K562 (cell line): Measurements from ENCODE around the gene COL23A1. TPM values are rescaled to one million over a fixed set of nuclear protein-coding genes. Genes with fewer than 3 reads are reported as not detected.

Experiments used
- ATAC-seq: fragments of 200-7000 bp; cut with Tn5 transposase; 3 replicates; pipeline ENCODE4 v1.9.1; 2020; ENCODE audit warnings: moderate library complexity
- BruUV-seq: library from RNA; stranded (reverse); fragments of 400-500 nt; replicated peaks from 2 replicates; lab custom pipeline; 2021; lab: Mats Ljungman, UMichigan
- CTCF ChIA-PET: fragments of 300-600 bp; formaldehyde crosslinking; extraction: SDS; loops from one replicate; lab custom pipeline; 2021; ENCODE audit warnings: low intra/inter-chr PET ratio; lab: Yijun Ruan, JAX
- POLR2A ChIA-PET: fragments of 300-600, 350-650 bp; sonication (Branson Sonifier 250); formaldehyde crosslinking; extraction: SDS; loops from one replicate; lab custom pipeline; 2021; ENCODE audit warnings: antibody characterized with exemption, inconsistent platforms; lab: Yijun Ruan, JAX
- DNase-seq, 4 experiments: peaks; one replicate each; pipeline versions ENCODE4 v3.0.0 to v3.0.0-alpha.2; 2011 to 2018; ENCODE audit warnings: low spot score in 3 of 4, mixed read lengths in 3 of 4; ENCODE audit errors: extremely low read depth in 1 of 4
- FAIRE-seq: peaks from 2 replicates; lab custom pipeline; 2011; peaks lifted over from hg19 to GRCh38; lab: Jason Lieb, UNC
- H2AFZ ChIP-seq: 2 replicates; pipeline ENCODE4 v1.6.0; 2011; ENCODE audit warnings: low read depth, low read length, control low read depth, inconsistent platforms
- H3K27ac ChIP-seq: fragments of 200-600 bp; 3 replicates; pipeline ENCODE4 v1.8.0; 2011; ENCODE audit warnings: low read depth, mild to moderate bottlenecking, control low read depth, inconsistent platforms, low read length, moderate library complexity, mixed read lengths; ENCODE audit errors: extremely low read depth
- H3K27me3 ChIP-seq, 2 experiments: fragments of 300-600 bp in 1 of 2; 2 replicates in 1 of 2; 3 replicates in 1 of 2; pipeline versions ENCODE4 v1.6.0 to v1.8.0; 2011; ENCODE audit warnings: inconsistent platforms in 2 of 2, low read length in 2 of 2, mild to moderate bottlenecking in 1 of 2, mixed read lengths in 1 of 2, moderate library complexity in 1 of 2; ENCODE audit not compliant: control insufficient read depth in 2 of 2, insufficient read depth in 2 of 2
- H3K36me3 ChIP-seq: fragments of 300-600 bp; 3 replicates; pipeline ENCODE4 v1.8.0; 2011; ENCODE audit warnings: mild to moderate bottlenecking, low read length, inconsistent platforms; ENCODE audit not compliant: control insufficient read depth, insufficient read depth
- H3K4me1 ChIP-seq, 2 experiments: fragments of 200-600 bp in 1 of 2; replicated peaks in 1 of 2; 2 replicates in 1 of 2; 3 replicates in 1 of 2; pipeline versions ENCODE4 v1.5.1 to v1.8.0; 2011; ENCODE audit warnings: inconsistent platforms in 2 of 2, low read length in 2 of 2, mild to moderate bottlenecking in 1 of 2, mixed read lengths in 1 of 2, moderate library complexity in 1 of 2; ENCODE audit not compliant: control insufficient read depth in 2 of 2, insufficient read depth in 2 of 2
- H3K4me2 ChIP-seq: 2 replicates; pipeline ENCODE4 v1.6.1; 2011; ENCODE audit warnings: low read length, control low read depth, inconsistent platforms, mixed read lengths; ENCODE audit not compliant: insufficient read depth
- H3K4me3 ChIP-seq: fragments of 200-600 bp; sonication (generic), shearing (Covaris generic); 2 replicates; pipeline ENCODE4 v1.5.1; 2016; ENCODE audit warnings: control low read depth, inconsistent platforms
- H3K79me2 ChIP-seq: fragments of 200-600 bp; 3 replicates; pipeline ENCODE4 v1.8.0; 2011; ENCODE audit warnings: low read length, inconsistent platforms; ENCODE audit not compliant: control insufficient read depth, insufficient read depth
- H3K9ac ChIP-seq, 2 experiments: 2 replicates each; pipeline versions ENCODE4 v1.6.0 to v1.6.1; 2011; ENCODE audit warnings: low read depth in 2 of 2, low read length in 2 of 2, control low read depth in 1 of 2, inconsistent platforms in 1 of 2, mild to moderate bottlenecking in 1 of 2, mixed read lengths in 1 of 2; ENCODE audit not compliant: insufficient read depth in 1 of 2
- H3K9me1 ChIP-seq: one replicate; pipeline ENCODE4 v1.6.0; 2011; ENCODE audit warnings: inconsistent platforms, mild to moderate bottlenecking, low read length, moderate library complexity; ENCODE audit not compliant: control insufficient read depth, insufficient read depth
- H3K9me3 ChIP-seq: replicated peaks from 2 replicates; pipeline ENCODE4 v1.5.1; 2011; ENCODE audit warnings: low read depth, low read length, inconsistent platforms; ENCODE audit not compliant: control insufficient read depth, insufficient read depth
- H4K20me1 ChIP-seq: replicated peaks from 2 replicates; pipeline ENCODE4 v1.6.1; 2011; ENCODE audit warnings: low read length, inconsistent platforms, mixed read lengths; ENCODE audit not compliant: control insufficient read depth, insufficient read depth
- CBFB ChIP-seq: sonication (generic); formaldehyde crosslinking; IDR thresholded peaks from 2 replicates; pipeline ENCODE4 v1.4.0; 2020; ENCODE audit warnings: mild to moderate bottlenecking, missing genetic modification reagents
- CBX5 ChIP-seq: IDR thresholded peaks from 2 replicates; pipeline ENCODE4 v1.6.1; 2014; ENCODE audit warnings: low read depth, borderline replicate concordance
- CEBPB ChIP-seq: fragments of 450-650 bp; IDR thresholded peaks from 2 replicates; pipeline ENCODE4 v1.6.1; 2016; ENCODE audit warnings: missing genetic modification characterization, missing compliant biosample characterization
- CHD1 ChIP-seq: fragments of 200-600 bp; sonication (generic); IDR thresholded peaks from one replicate; pipeline ENCODE4 v1.6.1; 2012; ENCODE audit warnings: mild to moderate bottlenecking, moderate library complexity, low read length, inconsistent platforms
- ESRRA ChIP-seq: fragments of 450-650 bp; IDR thresholded peaks from 2 replicates; pipeline ENCODE4 v1.6.1; 2014; ENCODE audit warnings: low read depth, mild to moderate bottlenecking, moderate library complexity, borderline replicate concordance
- MCM3 ChIP-seq: fragments of 450-650 bp; IDR thresholded peaks from 2 replicates; pipeline ENCODE4 v1.6.1; 2016
- PHB ChIP-seq: fragments of 250-450 bp; sonication (Bioruptor Pico); IDR thresholded peaks from 2 replicates; pipeline ENCODE4 v1.5.0; 2021
- SMARCB1 ChIP-seq: IDR thresholded peaks from 2 replicates; pipeline ENCODE4 v1.6.1; 2011; ENCODE audit warnings: improper control_type of control experiment, low read depth; ENCODE audit not compliant: insufficient read length
- TEAD1 ChIP-seq, 2 experiments: fragments of 450-650 bp in 1 of 2; sonication (generic) in 1 of 2; formaldehyde crosslinking; IDR thresholded peaks; 2 replicates each; pipeline versions ENCODE4 v1.4.0 to v1.8.0; 2020 to 2022; ENCODE audit warnings: mild to moderate bottlenecking in 2 of 2, missing genetic modification reagents in 1 of 2
- THRAP3 ChIP-seq: fragments of 450-650 bp; IDR thresholded peaks from 2 replicates; pipeline ENCODE4 v1.6.1; 2016; ENCODE audit warnings: mild to moderate bottlenecking, inconsistent platforms, borderline replicate concordance
- ZNF239 ChIP-seq: fragments of 250-450 bp; sonication (Bioruptor Pico); IDR thresholded peaks from 2 replicates; pipeline ENCODE4 v1.4.0; 2020; ENCODE audit warnings: mild to moderate bottlenecking
- ZNF324 ChIP-seq: fragments of 250-450 bp; sonication (Bioruptor Pico); IDR thresholded peaks from 2 replicates; pipeline ENCODE4 v1.4.0; 2020; ENCODE audit warnings: mild to moderate bottlenecking
- ZNF395 ChIP-seq: fragments of 200-800 bp; sonication (Bioruptor generic); IDR thresholded peaks from 2 replicates; pipeline ENCODE4 v1.6.1; 2017; ENCODE audit warnings: missing genetic modification characterization, missing compliant biosample characterization
- ZNF512 ChIP-seq: IDR thresholded peaks from 2 replicates; pipeline ENCODE4 v1.6.1; 2016; ENCODE audit warnings: missing genetic modification characterization, missing compliant biosample characterization
- WGBS: fragments of 100-300 bp; shearing (Covaris generic); methylation state at CpG from one replicate; pipeline ENCODE4 v1.1.6; 2016; ENCODE audit warnings: low coverage, mixed read lengths; ENCODE audit not compliant: insufficient coverage; ENCODE audit errors: missing lambda C conversion rate; 5-methylcytosine and 5-hydroxymethylcytosine counted together
- in situ Hi-C: fragments of 300-500 bp; cut with MboI; formaldehyde crosslinking; loops from 4 replicates; pipeline ENCODE4 v1.15.0; 2018; ENCODE audit warnings: inconsistent platforms, mixed read lengths
- intact Hi-C: fragments of 100-400 bp; cut with micrococcal nuclease; formaldehyde crosslinking; loops from 2 replicates; pipeline ENCODE4 v1.14.2; 2022
- polyA plus RNA-seq, 8 experiments: library from polyadenylated mRNA; depleted of rRNA in 4 of 8; stranded (reverse) in 5 of 8; unstranded in 3 of 8; fragments of >200 nt; fragmentation: Nextera tagmentation in 2 of 8; fragmentation: Illumina TruSeq in 1 of 8; extraction: Ambion mirVana in 2 of 8; extraction: Trizol in 1 of 8; gene quantifications; 2 replicates each; pipeline versions ENCODE4 v1.2.1 to v1.2.3, GENCODE V29; 2011 to 2014; ENCODE audit warnings: inconsistent platforms in 1 of 8, missing spikeins in 1 of 8
- total RNA-seq, 7 experiments: library from RNA; depleted of rRNA in 6 of 7; stranded (reverse); fragments of >200 nt in 6 of 7; fragmentation: Illumina TruSeq in 2 of 7; extraction: Trizol in 2 of 7; gene quantifications; 2 replicates each; pipeline versions ENCODE4 v1.2.1 to v1.2.3, GENCODE V29; 2011 to 2021; ENCODE audit warnings: low replicate concordance in 1 of 7

Gene COL23A1
- total and polyA plus RNA-seq, 9 of the 15 experiments (the other 6 are each of a cell fraction or from before 2014, with no cell fraction given), result 0.09 TPM; not detected in 8

- TF ChIP-seq ZNF512, result no peak
- no peak for TF ChIP-seq ESRRA
- no peak for TF ChIP-seq TEAD1 (CRISPR knock-in tag; IDR thresholded peaks at IDR 0.05)
- no peak for TF ChIP-seq PHB
- TF ChIP-seq CBX5, result 0 out of 2 replicates have a peak, but pooled peaks have one; percentile 34
- no peak for TF ChIP-seq CHD1
Measured at GRCh38 chr5:178595150-178595549, 5.0 kb upstream of the COL23A1 start (continued).

- ChIA-PET POLR2A (no interaction called here), CTCF (interaction anchor here (1.0 to 3.0 kb wide), 3 partner anchors 174 to 311 kb away, joined by 3 to 35 read pairs (median 12); no protein-coding TSS in a partner anchor)
- no peak for TF ChIP-seq THRAP3
- no peak for TF ChIP-seq MCM3
- TF ChIP-seq ZNF324 (CRISPR knock-in tag), result no peak
- TF ChIP-seq ZNF395, result no peak
- no peak for TF ChIP-seq CBFB
- no peak for TF ChIP-seq ZNF239
- TF ChIP-seq SMARCB1, result no peak
- TF ChIP-seq CEBPB (tag), result no peak
- in situ Hi-C loops, result loop anchor here (5.0 kb wide), 1 partner anchor 309 kb away; no protein-coding TSS in a partner anchor
- H3K27me3 ChIP-seq, result peaks cover 24 to 36% of the 10 kb centered on the region in 2 experiments
- H3K36me3 ChIP-seq, result no peaks in the 10 kb centered on the region
- no TSS peak for BruUV-seq
- H3K9me3 ChIP-seq, result peaks cover 4% of the 10 kb centered on the region; the same call in 1 of the 2 replicates
- no peaks in the 10 kb centered on the region for H3K9me1 ChIP-seq
- H2AFZ ChIP-seq, result 0 out of 2 replicates have a peak overlapping the region, but pooled peaks have one; percentile 56
- intact Hi-C loops, result loop anchor here (1.0 to 2.0 kb wide), 3 partner anchors 130 to 311 kb away; no protein-coding TSS in a partner anchor
- peaks cover 0 to 16% of the 10 kb centered on the region in 2 experiments; a peak in 3 of 5 replicates for H3K4me1 ChIP-seq
- FAIRE-seq (no peak), DNase-seq (no peak), ATAC-seq (no peak)
- H3K27ac ChIP-seq, result no peak overlapping the region
- H3K9ac ChIP-seq, result no peak overlapping the region
- H3K79me2 ChIP-seq, result no peaks in the 10 kb centered on the region
- no peak overlapping the region for H3K4me3 ChIP-seq
- no peak overlapping the region for H3K4me2 ChIP-seq
- 3% methylated on average over 9 of the region's 9 CpGs for WGBS
- no peaks in the 10 kb centered on the region; the same call in 1 of the 2 replicates for H4K20me1 ChIP-seq
Measured at GRCh38 chr5:178590924-178591423, 781 bp upstream of the COL23A1 start.
